ENCODE measurements around the gene POLR2B. TPM values are rescaled to one million over a fixed set of nuclear protein-coding genes. Genes with fewer than 3 reads are reported as not detected.

POLR2B gene
- total and polyA plus RNA-seq, 2 of the 8 experiments (the other 6 are each of a cell fraction or from before 2014, with no cell fraction given) = 59.3 to 115 TPM

DNA sequence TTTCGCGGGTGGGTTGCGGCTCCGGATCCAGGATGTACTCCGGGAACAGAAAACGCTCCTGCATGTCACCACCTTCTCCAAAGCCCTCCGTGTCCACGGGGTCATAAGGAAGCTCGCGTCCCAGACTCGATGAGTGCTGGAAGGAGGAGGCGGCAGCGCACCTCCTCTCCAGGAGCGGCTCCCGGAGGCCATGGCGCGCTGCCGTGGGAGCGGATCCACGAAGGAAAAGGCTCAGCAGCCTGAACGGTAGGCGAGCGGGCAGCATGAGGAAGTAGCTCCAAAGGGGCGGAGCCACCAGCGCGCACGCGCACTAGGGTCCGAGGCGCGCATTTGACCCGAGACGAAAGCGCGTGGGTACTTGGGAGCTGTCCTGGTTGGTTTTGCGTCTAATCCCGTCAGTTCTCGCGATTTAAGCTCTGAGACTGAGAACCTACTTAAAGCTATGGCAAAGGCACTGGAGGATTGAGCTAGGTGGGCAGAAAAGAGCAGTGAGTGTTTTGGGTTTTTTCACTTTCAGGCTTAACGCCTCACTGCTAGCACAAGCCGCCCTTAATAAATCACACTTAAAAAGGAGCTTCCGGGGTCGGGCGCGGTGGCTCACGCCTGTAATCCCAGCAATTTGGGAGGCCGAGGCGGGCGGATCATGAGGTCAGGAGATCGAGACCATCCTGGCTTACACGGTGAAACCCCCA is 1.2 kb upstream of the POLR2B start, which contains the start of gene NOA1 (continued):
- TF ChIP-seq KDM4A (IDR thresholded peaks at IDR 0.05; ENCODE audit: low read depth, low read length, severe bottlenecking) (peak; percentile 73), TAF7 (optimal IDR thresholded peaks at IDR 0.05; ENCODE audit: borderline replicate concordance, low read depth, low read length) (peak; percentile 65), TEAD4 (IDR thresholded peaks at IDR 0.05; ENCODE audit: low read depth, low read length) (no peak), BRCA1 (IDR thresholded peaks at IDR 0.05; ENCODE audit: low read depth, low read length) (peak; percentile 82), SP4 (IDR thresholded peaks at IDR 0.05; ENCODE audit: low read length) (no peak), FOSL1 (IDR thresholded peaks at IDR 0.05; ENCODE audit: insufficient read depth, low read depth, low read length) (no peak), RAD21 (IDR thresholded peaks at IDR 0.05 in 1 of 2, conservative IDR thresholded peaks at IDR 0.05 in 1 of 2; ENCODE audit: low read depth in 2 of 2, low read length in 2 of 2) (no peak), KDM5A (IDR thresholded peaks at IDR 0.05; ENCODE audit: low read length) (0 out of 2 replicates have a peak, but pooled peaks have one; percentile 25), CHD1 (IDR thresholded peaks at IDR 0.05; ENCODE audit: low read depth, low read length) (no peak), MAFK (IDR thresholded peaks at IDR 0.05; ENCODE audit: low read depth, low read length) (no peak), TAF1 (IDR thresholded peaks at IDR 0.05; ENCODE audit: low read depth, low read length) (peak; percentile 86), BCL11A (IDR thresholded peaks at IDR 0.05; ENCODE audit: low read depth in 2 of 2, low read length in 2 of 2) (no peak), TCF12 (IDR thresholded peaks at IDR 0.05; ENCODE audit: low read depth, low read length) (no peak), ZNF274 (IDR thresholded peaks at IDR 0.05; ENCODE audit: borderline replicate concordance, extremely low read depth, low read length) (no peak), NRF1 (IDR thresholded peaks at IDR 0.05; ENCODE audit: low read depth, low read length) (peak; percentile 33; the same call in 1 of the 2 replicates), CEBPB (IDR thresholded peaks at IDR 0.05; ENCODE audit: low read depth, low read length) (no peak), CTCF (IDR thresholded peaks at IDR 0.05; ENCODE audit: control extremely low read depth in 1 of 3, insufficient read depth in 1 of 3, low read depth in 1 of 3, low read length in 3 of 3) (no peak), SUZ12 (IDR thresholded peaks at IDR 0.05; ENCODE audit: low read length) (no peak), POLR2AphosphoS5 (IDR thresholded peaks at IDR 0.05; ENCODE audit: low read depth, low read length) (peak; percentile 91), EGR1 (IDR thresholded peaks at IDR 0.05; ENCODE audit: borderline replicate concordance, low read depth, low read length) (no peak), SIN3A (conservative IDR thresholded peaks at IDR 0.05 in 1 of 2, IDR thresholded peaks at IDR 0.05 in 1 of 2; ENCODE audit: low read depth in 1 of 2, low read length in 2 of 2) (no peak)
- TF ChIP-seq, protein P1, sequence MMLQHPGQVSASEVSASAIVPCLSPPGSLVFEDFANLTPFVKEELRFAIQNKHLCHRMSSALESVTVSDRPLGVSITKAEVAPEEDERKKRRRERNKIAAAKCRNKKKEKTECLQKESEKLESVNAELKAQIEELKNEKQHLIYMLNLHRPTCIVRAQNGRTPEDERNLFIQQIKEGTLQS (IDR thresholded peaks at IDR 0.05; ENCODE audit: insufficient read depth, low read depth, low read length) = no peak
